ENCODE data around the gene PTPRN2.

PTPRN2 gene

GRCh38 chr7:158103378-158103777 lies 484.2 kb downstream of the PTPRN2 start:
- no peak for DNase-seq (ENCODE audit: low read depth in 1 of 2, low spot score in 1 of 2)
- no peak for TF ChIP-seq JUND (IDR thresholded peaks at IDR 0.05; ENCODE audit: low read depth)
- in situ Hi-C loops (cut with HindIII; ENCODE audit: low pct_unique_long_range_greater_than_20kb, low sequenced_read_pairs) = no loop called here

- no peak for TF ChIP-seq JUND (IDR thresholded peaks at IDR 0.05; ENCODE audit: low read depth)
- in situ Hi-C loops (cut with HindIII; ENCODE audit: low pct_unique_long_range_greater_than_20kb, low sequenced_read_pairs) = no loop called here
- DNase-seq (ENCODE audit: low read depth in 1 of 2, low spot score in 1 of 2) = no peak
Observed at GRCh38 chr7:158102897-158103296, 484.7 kb downstream of the PTPRN2 start.

- DNase-seq (ENCODE audit: low read depth in 1 of 2, low spot score in 1 of 2) = no peak
- in situ Hi-C loops (cut with HindIII; ENCODE audit: low pct_unique_long_range_greater_than_20kb, low sequenced_read_pairs) = no loop called here
Observed at GRCh38 chr7:158101821-158102450, 485.7 kb downstream of the PTPRN2 start.

GRCh38 chr7:158098125-158099030 lies 489.2 kb downstream of the PTPRN2 start:
- no peak for TF ChIP-seq JUND (IDR thresholded peaks at IDR 0.05; ENCODE audit: low read depth)
- no peak for DNase-seq (ENCODE audit: low read depth in 1 of 2, low spot score in 1 of 2)
- in situ Hi-C loops (cut with HindIII; ENCODE audit: low pct_unique_long_range_greater_than_20kb, low sequenced_read_pairs) = no loop called here

More at GRCh38 chr7:158101821-158102450, 485.7 kb downstream of the PTPRN2 start:
- TF ChIP-seq JUND (IDR thresholded peaks at IDR 0.05; ENCODE audit: low read depth) = no peak

- in situ Hi-C loops (cut with HindIII; ENCODE audit: low pct_unique_long_range_greater_than_20kb, low sequenced_read_pairs) = no loop called here
- no peak for TF ChIP-seq JUND (IDR thresholded peaks at IDR 0.05; ENCODE audit: low read depth)
- no peak for DNase-seq (ENCODE audit: low read depth in 1 of 2, low spot score in 1 of 2)
Observed at GRCh38 chr7:158097453-158098124, 490.0 kb downstream of the PTPRN2 start.

GRCh38 chr7:158097106-158097452 lies 490.5 kb downstream of the PTPRN2 start:
- in situ Hi-C loops (cut with HindIII; ENCODE audit: low pct_unique_long_range_greater_than_20kb, low sequenced_read_pairs) = no loop called here
- no peak for DNase-seq (ENCODE audit: low read depth in 1 of 2, low spot score in 1 of 2)
- no peak for TF ChIP-seq JUND (IDR thresholded peaks at IDR 0.05; ENCODE audit: low read depth)

GRCh38 chr7:158096582-158096981 lies 491.0 kb downstream of the PTPRN2 start:
- DNase-seq (ENCODE audit: low read depth in 1 of 2, low spot score in 1 of 2) = no peak
- in situ Hi-C loops (cut with HindIII; ENCODE audit: low pct_unique_long_range_greater_than_20kb, low sequenced_read_pairs) = no loop called here

GRCh38 chr7:158094671-158095226 lies 492.9 kb downstream of the PTPRN2 start:
- in situ Hi-C loops (cut with HindIII; ENCODE audit: low pct_unique_long_range_greater_than_20kb, low sequenced_read_pairs) = no loop called here
- peak in 1 of 2 experiments; percentile 29 for DNase-seq (ENCODE audit: low read depth in 1 of 2, low spot score in 1 of 2)
- TF ChIP-seq JUND (IDR thresholded peaks at IDR 0.05; ENCODE audit: low read depth) = no peak

More at GRCh38 chr7:158096582-158096981, 491.0 kb downstream of the PTPRN2 start:
- no peak for TF ChIP-seq JUND (IDR thresholded peaks at IDR 0.05; ENCODE audit: low read depth)

GRCh38 chr7:158094046-158094445 lies 493.6 kb downstream of the PTPRN2 start:
- in situ Hi-C loops (cut with HindIII; ENCODE audit: low pct_unique_long_range_greater_than_20kb, low sequenced_read_pairs) = no loop called here
- TF ChIP-seq JUND (IDR thresholded peaks at IDR 0.05; ENCODE audit: low read depth) = no peak
- DNase-seq (ENCODE audit: low read depth in 1 of 2, low spot score in 1 of 2) = no peak

- in situ Hi-C loops (cut with HindIII; ENCODE audit: low pct_unique_long_range_greater_than_20kb, low sequenced_read_pairs) = no loop called here
- no peak for TF ChIP-seq JUND (IDR thresholded peaks at IDR 0.05; ENCODE audit: low read depth)
- DNase-seq (ENCODE audit: low read depth in 1 of 2, low spot score in 1 of 2) = no peak
Observed at GRCh38 chr7:158093156-158093796, 494.3 kb downstream of the PTPRN2 start.

- no peak for TF ChIP-seq JUND (IDR thresholded peaks at IDR 0.05; ENCODE audit: low read depth)
- no peak for DNase-seq (ENCODE audit: low read depth in 1 of 2, low spot score in 1 of 2)
- in situ Hi-C loops (cut with HindIII; ENCODE audit: low pct_unique_long_range_greater_than_20kb, low sequenced_read_pairs) = no loop called here
Observed at GRCh38 chr7:158087196-158087595, 500.4 kb downstream of the PTPRN2 start.

All from T47D (cell line).